OCI-LY3 (cell line): ENCODE data around the gene SAMHD1.

Experiments
- CTCF ChIP-seq: fragments of 200-600, 300-600 bp; sonication (generic); IDR thresholded peaks from 2 replicates; pipeline ENCODE4 v1.5.1; 2014; ENCODE audit warnings: antibody characterized with exemption, low read length, low read depth
- EZH2phosphoT487 ChIP-seq: fragments of 200-600 bp; shearing (Covaris generic); IDR thresholded peaks from 2 replicates; pipeline ENCODE4 v1.6.1; 2018; ENCODE audit warnings: antibody characterized with exemption, mixed run types, low read depth

GRCh38 chr20:36997121-36997520 lies 45.6 kb upstream of the SAMHD1 start:
- TF ChIP-seq CTCF (no peak), EZH2phosphoT487 (no peak)
